ENCODE data around the gene KRTAP1-4.

DNA sequence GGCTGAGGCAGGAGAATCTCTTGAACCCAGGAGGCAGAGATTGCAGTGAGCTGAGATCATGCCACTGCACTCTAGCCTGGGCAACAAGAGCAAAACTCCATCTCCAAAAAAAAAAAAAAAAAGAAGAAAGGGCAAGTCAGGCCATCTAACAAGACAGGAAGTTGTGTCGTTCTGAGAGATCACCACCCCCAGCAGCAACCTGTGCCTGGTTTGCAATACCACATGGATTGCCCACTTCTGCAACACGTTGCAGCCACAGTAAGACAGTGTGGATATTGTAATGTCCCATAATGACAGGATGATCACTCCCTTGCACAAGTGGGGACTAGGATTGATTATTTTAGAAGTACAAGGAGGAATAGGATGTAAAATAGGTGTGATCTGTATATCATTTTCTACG is 39.0 kb upstream of the KRTAP1-4 start:
- TF ChIP-seq POLR2A (IDR thresholded peaks at IDR 0.05; ENCODE audit: low read depth, low read length) (no peak), TAF1 (IDR thresholded peaks at IDR 0.05; ENCODE audit: borderline replicate concordance, low read depth, low read length) (no peak)

All from GM12892 (cell line).